SU-DHL-6 (cell line): ENCODE data around the gene SPEF1.

Experiments used
- H2AFZ ChIP-seq: fragments of 200-600 bp; sonication (generic); 2 replicates; pipeline ENCODE4 v1.6.1; 2014; ENCODE audit warnings: low read depth, mild to moderate bottlenecking, moderate library complexity, mixed read lengths, antibody characterized with exemption, low read length; ENCODE audit not compliant: severe bottlenecking
- H3F3A ChIP-seq: fragments of 200-600 bp; shearing (Covaris generic); 2 replicates; pipeline ENCODE4 v1.6.0; 2016; ENCODE audit warnings: antibody characterized with exemption, mild to moderate bottlenecking; ENCODE audit not compliant: insufficient read depth
- H3K27ac ChIP-seq: fragments of 200-600 bp; sonication (generic); 2 replicates; pipeline ENCODE4 v1.5.1; 2016; ENCODE audit warnings: low read depth, mild to moderate bottlenecking, low read length, moderate library complexity, mixed read lengths
- H3K27me3 ChIP-seq: fragments of 200-600 bp; sonication (generic), shearing (Covaris generic); 2 replicates; pipeline ENCODE4 v1.6.0; 2014; ENCODE audit warnings: mild to moderate bottlenecking, low read length
- H3K36me3 ChIP-seq: fragments of 200-600 bp; sonication (generic); 2 replicates; pipeline ENCODE4 v1.6.1; 2014; ENCODE audit warnings: mild to moderate bottlenecking, low read length, mixed read lengths
- H3K4me2 ChIP-seq: fragments of 300-600, 200-600 bp; shearing (Covaris generic), sonication (generic); 2 replicates; pipeline ENCODE4 v1.6.0; 2014; ENCODE audit warnings: low read length, low read depth, mild to moderate bottlenecking; ENCODE audit not compliant: poor library complexity, severe bottlenecking
- H3K4me3 ChIP-seq: fragments of 200-600 bp; sonication (generic); 2 replicates; pipeline ENCODE4 v1.5.1; 2014; ENCODE audit warnings: antibody characterized with exemption, low read length, mild to moderate bottlenecking, mixed read lengths; ENCODE audit not compliant: insufficient read depth, poor library complexity, severe bottlenecking
- H3K79me2 ChIP-seq: fragments of 200-600 bp; sonication (generic); 2 replicates; pipeline ENCODE4 v1.6.1; 2014; ENCODE audit warnings: mild to moderate bottlenecking, low read length, moderate library complexity; ENCODE audit not compliant: insufficient read depth
- H3K9ac ChIP-seq: fragments of 200-600 bp; sonication (generic); 2 replicates; pipeline ENCODE4 v1.7.0; 2014; ENCODE audit warnings: mild to moderate bottlenecking, low read length
- H3K9me2 ChIP-seq: fragments of 200-600 bp; sonication (generic); replicated peaks from 2 replicates; pipeline ENCODE4 v1.6.1; 2014; ENCODE audit warnings: low read length; ENCODE audit not compliant: insufficient read depth
- H3K9me3 ChIP-seq: fragments of 200-600 bp; sonication (generic); 2 replicates; pipeline ENCODE4 v1.6.1; 2014; ENCODE audit warnings: low read length, mixed read lengths; ENCODE audit not compliant: insufficient read depth
- H4K20me1 ChIP-seq: fragments of 200-600 bp; sonication (generic); 2 replicates; pipeline ENCODE4 v1.6.1; 2014; ENCODE audit warnings: low read depth, mild to moderate bottlenecking, antibody characterized with exemption, low read length, moderate library complexity, mixed read lengths
- EZH2phosphoT487 ChIP-seq: fragments of 200-600 bp; sonication (generic), shearing (Covaris generic); conservative IDR thresholded peaks from 2 replicates; pipeline ENCODE4 v1.6.1; 2018; ENCODE audit warnings: mild to moderate bottlenecking, antibody characterized with exemption, low read length, moderate library complexity, mixed read lengths
- TF ChIP-seq, protein P1 (sequence below): fragments of 200-600 bp; sonication (generic); IDR thresholded peaks from one replicate; pipeline ENCODE4 v1.5.1; 2017; ENCODE audit warnings: antibody characterized with exemption, mild to moderate bottlenecking, low read length, moderate library complexity; ENCODE audit not compliant: insufficient read depth, poor library complexity, severe bottlenecking

Gene SPEF1

DNA sequence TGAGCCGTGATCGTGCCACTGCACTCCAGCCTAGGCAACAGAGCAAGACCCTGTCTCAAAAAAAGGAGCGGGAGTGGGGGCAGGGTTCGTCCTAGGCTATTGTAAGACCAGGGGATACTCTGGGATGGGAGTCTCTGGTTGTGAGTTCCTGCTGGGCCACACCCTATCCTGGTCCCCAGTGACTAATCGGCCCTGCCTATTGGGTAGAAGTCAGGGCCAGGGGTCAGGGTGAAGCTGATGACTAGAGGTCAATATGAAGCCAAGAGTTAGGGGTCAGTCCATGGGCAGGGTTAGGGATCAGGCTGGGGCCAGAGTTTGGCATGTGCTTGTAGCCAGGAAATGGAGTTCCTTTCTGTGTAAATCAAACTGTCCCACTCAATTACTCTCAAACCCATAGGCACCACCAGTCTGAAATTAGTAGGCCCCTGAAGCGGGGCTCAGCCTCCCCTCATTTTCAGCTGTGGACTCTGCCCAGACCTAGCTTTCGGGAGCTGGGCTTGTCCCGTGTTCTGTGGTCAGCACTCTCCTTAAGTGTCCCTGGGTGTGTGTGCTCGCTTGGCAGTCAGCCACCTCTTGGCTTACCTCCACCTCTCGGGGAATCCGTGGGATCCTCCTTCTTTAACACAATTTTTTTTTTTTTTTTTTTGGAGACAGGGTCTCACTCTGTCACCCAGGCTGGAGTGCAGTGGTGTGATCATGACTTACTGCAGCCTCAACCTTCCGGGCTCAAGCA, 47.0 kb downstream of the SPEF1 start:
- H3K79me2 ChIP-seq: no peaks in the 10 kb centered on the region
- H3K9ac ChIP-seq: no peak overlapping the region
- H3K4me2 ChIP-seq: no peak overlapping the region
- no peaks in the 10 kb centered on the region for H3F3A ChIP-seq
- H3K4me3 ChIP-seq: no peak overlapping the region
- H4K20me1 ChIP-seq: no peaks in the 10 kb centered on the region
- H3K36me3 ChIP-seq: no peaks in the 10 kb centered on the region
- no peaks in the 10 kb centered on the region for H3K9me3 ChIP-seq
- H2AFZ ChIP-seq: no peak overlapping the region
- H3K27me3 ChIP-seq: no peaks in the 10 kb centered on the region
- H3K27ac ChIP-seq: no peak overlapping the region
- TF ChIP-seq, protein P1, sequence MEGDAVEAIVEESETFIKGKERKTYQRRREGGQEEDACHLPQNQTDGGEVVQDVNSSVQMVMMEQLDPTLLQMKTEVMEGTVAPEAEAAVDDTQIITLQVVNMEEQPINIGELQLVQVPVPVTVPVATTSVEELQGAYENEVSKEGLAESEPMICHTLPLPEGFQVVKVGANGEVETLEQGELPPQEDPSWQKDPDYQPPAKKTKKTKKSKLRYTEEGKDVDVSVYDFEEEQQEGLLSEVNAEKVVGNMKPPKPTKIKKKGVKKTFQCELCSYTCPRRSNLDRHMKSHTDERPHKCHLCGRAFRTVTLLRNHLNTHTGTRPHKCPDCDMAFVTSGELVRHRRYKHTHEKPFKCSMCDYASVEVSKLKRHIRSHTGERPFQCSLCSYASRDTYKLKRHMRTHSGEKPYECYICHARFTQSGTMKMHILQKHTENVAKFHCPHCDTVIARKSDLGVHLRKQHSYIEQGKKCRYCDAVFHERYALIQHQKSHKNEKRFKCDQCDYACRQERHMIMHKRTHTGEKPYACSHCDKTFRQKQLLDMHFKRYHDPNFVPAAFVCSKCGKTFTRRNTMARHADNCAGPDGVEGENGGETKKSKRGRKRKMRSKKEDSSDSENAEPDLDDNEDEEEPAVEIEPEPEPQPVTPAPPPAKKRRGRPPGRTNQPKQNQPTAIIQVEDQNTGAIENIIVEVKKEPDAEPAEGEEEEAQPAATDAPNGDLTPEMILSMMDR: no peak
- no peak for TF ChIP-seq EZH2phosphoT487
- no peaks in the 10 kb centered on the region for H3K9me2 ChIP-seq

DNA sequence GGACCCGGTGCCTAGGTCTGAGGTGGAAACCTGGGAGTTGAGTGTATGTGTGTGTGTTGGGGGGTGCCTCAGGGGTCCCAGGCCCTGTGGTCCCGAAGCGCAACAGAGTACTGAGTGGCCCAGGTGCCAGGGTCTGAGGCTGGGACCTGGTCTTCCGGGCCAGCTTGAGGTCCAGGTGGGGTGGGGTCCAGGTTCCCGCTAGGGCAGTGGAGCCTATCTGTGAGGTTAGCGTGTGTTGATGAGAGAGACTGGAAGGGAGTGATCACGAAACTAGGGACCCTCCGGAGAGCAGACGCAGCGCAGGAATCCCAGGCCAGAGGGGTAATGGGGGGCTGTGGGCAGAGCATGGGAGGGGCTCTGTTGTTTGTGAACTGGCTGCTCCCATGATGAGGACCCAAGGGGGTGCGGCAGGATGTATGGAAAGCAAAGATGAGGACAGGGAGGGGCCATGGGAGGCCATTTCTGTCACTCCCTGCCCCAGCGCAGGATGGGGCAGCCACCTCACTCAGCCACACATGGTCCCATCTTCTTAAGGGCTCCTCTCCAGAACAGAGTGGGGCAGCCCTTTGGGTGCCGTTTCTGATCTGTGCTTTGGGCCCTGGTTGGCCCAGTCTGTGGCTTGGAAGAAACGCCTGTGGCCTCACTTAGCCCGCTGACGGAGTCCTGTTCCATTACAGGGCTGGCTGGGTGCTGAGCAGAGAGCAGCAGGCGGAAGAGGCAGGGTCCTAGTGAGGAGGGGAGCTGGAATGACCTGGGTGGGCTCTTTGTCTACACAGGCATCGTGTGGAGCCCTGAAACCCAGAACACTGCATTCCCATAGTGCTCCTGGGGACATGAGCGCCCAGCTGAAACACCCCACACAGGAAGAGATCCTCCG, 47.9 kb downstream of the SPEF1 start:
- H3K36me3 ChIP-seq: no peaks in the 10 kb centered on the region
- H3K9ac ChIP-seq: no peak overlapping the region
- H3K79me2 ChIP-seq: no peaks in the 10 kb centered on the region
- no peaks in the 10 kb centered on the region for H3K27me3 ChIP-seq
- no peaks in the 10 kb centered on the region for H3K9me2 ChIP-seq
- H3K27ac ChIP-seq: no peak overlapping the region
- H2AFZ ChIP-seq: no peak overlapping the region
- H3K4me2 ChIP-seq: no peak overlapping the region
- no peaks in the 10 kb centered on the region for H4K20me1 ChIP-seq
- H3K9me3 ChIP-seq: no peaks in the 10 kb centered on the region
- no peaks in the 10 kb centered on the region for H3F3A ChIP-seq
- no peak for TF ChIP-seq EZH2phosphoT487
- TF ChIP-seq, protein P1: no peak
- H3K4me3 ChIP-seq: no peak overlapping the region

DNA sequence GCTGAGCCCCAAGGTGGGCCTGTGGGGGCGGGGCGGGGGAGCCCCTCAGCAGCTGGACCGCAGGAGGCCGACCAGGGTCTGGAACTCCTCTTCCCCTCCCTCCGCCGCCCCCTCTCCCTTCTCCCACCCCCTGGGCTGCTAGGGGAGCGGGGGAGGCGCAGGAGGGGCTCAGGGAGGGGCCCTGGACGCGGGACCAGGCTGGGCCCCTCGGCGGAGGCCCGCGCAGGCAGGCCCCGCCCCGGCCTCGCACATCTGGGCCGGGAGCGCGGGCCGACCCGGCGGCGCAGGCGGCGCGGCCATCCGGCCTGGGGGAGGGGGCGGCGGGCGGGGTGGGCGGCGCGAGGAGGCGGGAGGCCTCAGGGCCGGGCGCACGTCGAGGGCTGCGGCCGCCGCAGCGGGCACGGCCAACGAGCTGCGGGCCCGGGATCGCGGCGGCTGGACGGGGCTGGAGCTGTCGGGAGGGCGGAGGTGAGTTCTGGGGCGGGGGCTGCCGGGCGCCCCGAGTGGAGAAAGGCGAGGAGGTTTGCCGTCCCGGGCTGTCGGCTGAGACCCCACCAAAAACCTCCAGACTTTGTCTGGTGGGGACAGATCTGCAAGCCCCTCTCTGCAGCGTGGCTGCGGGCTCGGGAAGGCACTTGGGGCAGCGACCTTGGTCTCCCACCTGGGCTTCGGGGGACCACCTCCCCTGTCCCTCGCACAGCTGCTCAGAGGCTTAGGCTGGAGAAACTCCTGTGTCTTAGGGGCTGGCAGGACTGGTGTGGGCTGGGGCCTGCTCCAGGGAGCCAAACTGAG, 48.7 kb downstream of the SPEF1 start, which contains the start of gene HSPA12B:
Gene HSPA12B, plus strand, starts transcription at position 359 of the 792 bp plus-strand sequence. CDS start 5,990 bp downstream, outside the sequence.
- no peaks in the 10 kb centered on the region for H3K9me3 ChIP-seq
- H3K27me3 ChIP-seq: no peaks in the 10 kb centered on the region
- no peak within 1 kb of the TSS for H3K9ac ChIP-seq
- no peak within 1 kb of the TSS for H3K27ac ChIP-seq
- no peak within 1 kb of the TSS for H3K4me3 ChIP-seq
- no peaks in the 10 kb centered on the region for H4K20me1 ChIP-seq
- H3K36me3 ChIP-seq: no peaks in the 10 kb centered on the region
- no peaks in the 10 kb centered on the region for H3K9me2 ChIP-seq
- H3K79me2 ChIP-seq: no peaks in the 10 kb centered on the region
- H3K4me2 ChIP-seq: no peak within 1 kb of the TSS
- TF ChIP-seq EZH2phosphoT487: no peak
- TF ChIP-seq, protein P1: no peak
- no peak within 1 kb of the TSS for H2AFZ ChIP-seq
- H3F3A ChIP-seq: no peaks in the 10 kb centered on the region
